NCI-H2196 (cell line): ENCODE data around the gene ARMC9.
A peak's percentile ranks its signal among the peaks of the same experiment; 100 is the strongest.
"Not testable (repeated sequence)": the region's sequence is repeated elsewhere in the genome, so short reads cannot be mapped to it uniquely, and the experiment has no call there.

Experiments used
- DNase-seq: peaks from one replicate; lab custom pipeline; 2025; ENCODE audit not compliant: unreplicated experiment; lab: John Stamatoyannopoulos, UW

The ARMC9 gene

GRCh38 chr2:231198291-231199173, at the start of gene ARMC9:
Gene ARMC9, plus strand, starts transcription at chr2:231198631. Its CDS starts 7,608 bp downstream, at chr2:231206239.
- peak; percentile 83 for DNase-seq

- DNase-seq, result no peak
Measured at GRCh38 chr2:231152800-231153557, 45.5 kb upstream of the ARMC9 start.

DNA sequence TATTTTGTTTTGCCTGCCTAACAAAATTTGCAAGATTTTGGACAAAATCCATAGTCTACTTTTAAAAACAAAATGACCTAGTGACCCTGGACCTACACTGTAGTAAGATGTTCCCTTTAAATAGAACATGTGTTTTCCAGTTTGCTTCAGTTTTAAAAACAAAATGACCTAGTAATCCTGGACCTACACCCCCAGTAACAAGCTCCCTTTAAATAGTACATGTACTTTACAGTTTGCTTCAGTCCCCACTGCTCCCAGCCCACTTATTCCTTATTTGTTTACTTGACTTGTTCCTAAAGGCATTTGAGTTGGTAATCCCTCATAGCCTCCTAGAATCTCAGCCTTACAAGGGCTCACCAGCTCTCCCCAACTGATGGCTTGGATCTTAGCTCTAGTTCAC, 39.1 kb upstream of the ARMC9 start:
- DNase-seq, result no peak

- DNase-seq, result no peak
Measured at GRCh38 chr2:231160701-231161100, 37.7 kb upstream of the ARMC9 start.

DNA sequence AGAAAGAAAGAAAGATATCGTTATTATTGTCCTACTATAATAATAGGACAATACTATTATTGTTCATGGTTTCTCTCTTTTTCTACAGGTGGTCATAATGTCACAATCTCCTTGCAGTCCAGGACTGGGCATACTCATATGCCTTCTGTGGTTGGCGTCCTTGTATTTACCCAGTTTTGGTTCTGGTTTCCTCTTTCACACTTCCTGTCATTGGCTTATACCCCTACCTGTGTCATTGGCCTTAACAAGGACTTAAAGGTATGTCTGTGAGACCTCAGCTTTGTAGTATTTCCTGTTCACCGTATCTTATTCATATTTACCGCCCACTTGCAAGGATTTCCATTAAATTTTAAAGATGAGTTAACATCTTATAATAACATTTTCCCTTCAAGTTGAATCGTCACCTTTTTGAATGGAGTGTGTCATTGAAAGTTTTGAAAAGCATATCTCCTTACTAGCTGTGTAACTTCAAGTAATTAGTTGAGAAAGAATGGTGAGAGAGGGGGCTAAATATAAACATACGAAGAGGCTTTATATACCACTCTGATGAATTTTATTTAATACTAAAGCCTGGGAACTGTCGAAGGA, 37.1 kb upstream of the ARMC9 start:
- DNase-seq, result no peak

DNA sequence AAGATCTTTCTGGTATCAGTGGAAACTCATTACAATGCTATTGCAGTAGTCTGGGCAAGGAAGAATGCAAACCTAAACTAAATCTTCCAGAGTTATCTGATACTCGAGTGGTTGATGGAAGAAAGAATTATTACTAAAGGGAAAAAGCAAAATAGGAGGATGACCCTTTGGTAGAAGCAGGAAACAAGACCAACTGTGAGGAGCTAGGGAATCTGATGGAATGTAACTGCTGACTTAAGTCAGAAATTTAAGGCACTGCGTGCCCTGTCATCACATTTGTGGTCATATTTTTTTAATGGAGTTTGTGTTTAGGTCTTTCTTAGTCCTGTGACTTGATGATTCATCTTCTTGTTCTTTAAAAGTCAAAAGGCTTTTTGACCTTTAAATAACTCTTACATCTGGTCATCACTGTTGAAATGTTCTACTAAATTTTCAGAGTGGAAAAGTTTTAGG, 36.5 kb upstream of the ARMC9 start:
- DNase-seq, result no peak

GRCh38 chr2:231163011-231163410, 35.4 kb upstream of the ARMC9 start:
- no peak for DNase-seq

GRCh38 chr2:231163414-231164095, 34.9 kb upstream of the ARMC9 start:
- DNase-seq, result no peak

GRCh38 chr2:231167745-231168459, 30.5 kb upstream of the ARMC9 start:
- DNase-seq, result no peak

- no peak for DNase-seq
Measured at GRCh38 chr2:231168460-231169139, 29.8 kb upstream of the ARMC9 start.

DNA sequence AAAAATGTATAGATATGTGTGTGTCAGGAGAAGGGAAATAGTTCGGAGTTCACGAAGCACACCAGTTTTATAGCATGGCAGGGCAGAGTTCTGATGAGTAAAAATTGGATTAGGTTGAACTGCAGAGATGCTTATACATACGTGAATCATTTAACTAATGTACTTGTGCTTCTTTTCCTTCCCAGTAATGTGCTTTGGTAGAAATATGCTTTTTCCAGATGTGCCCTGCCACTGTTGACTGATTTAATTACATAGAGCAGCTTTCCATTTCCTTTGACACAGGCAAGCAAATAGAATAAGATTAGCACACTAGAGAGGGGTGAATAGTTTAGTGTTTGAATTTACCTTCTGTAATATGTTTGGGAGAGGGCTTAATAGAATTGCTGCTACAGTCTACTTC, 28.9 kb upstream of the ARMC9 start:
- no peak for DNase-seq

- no peak for DNase-seq
Measured at GRCh38 chr2:231170055-231170454, 28.4 kb upstream of the ARMC9 start.

DNA sequence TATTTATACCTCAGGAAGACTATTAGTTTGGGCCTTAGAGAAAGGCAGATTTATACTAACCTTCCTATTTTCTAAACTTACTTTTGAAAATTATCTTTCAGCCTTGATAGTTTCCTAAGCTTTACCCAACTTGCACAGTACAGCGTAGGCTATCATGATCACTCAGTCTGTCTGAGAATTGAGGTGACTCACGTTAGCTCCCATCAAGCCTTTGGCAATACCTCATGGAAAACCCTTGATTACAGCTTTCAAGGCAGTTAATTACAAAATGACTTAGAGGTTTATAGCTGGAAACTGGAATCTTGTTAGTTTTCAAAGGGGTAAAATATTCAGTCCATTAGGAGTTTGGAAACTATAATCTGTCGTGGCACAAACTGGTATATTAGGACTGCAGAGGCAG, 26.4 kb upstream of the ARMC9 start:
- no peak for DNase-seq

GRCh38 chr2:231174211-231174651, 24.2 kb upstream of the ARMC9 start:
- DNase-seq, result no peak

- DNase-seq, result no peak
Measured at GRCh38 chr2:231176066-231176465, 22.4 kb upstream of the ARMC9 start.

GRCh38 chr2:231177156-231178025, 21.0 kb upstream of the ARMC9 start:
- DNase-seq, result no peak

GRCh38 chr2:231178805-231179204, 19.6 kb upstream of the ARMC9 start:
- DNase-seq, result not testable (repeated sequence)

DNA sequence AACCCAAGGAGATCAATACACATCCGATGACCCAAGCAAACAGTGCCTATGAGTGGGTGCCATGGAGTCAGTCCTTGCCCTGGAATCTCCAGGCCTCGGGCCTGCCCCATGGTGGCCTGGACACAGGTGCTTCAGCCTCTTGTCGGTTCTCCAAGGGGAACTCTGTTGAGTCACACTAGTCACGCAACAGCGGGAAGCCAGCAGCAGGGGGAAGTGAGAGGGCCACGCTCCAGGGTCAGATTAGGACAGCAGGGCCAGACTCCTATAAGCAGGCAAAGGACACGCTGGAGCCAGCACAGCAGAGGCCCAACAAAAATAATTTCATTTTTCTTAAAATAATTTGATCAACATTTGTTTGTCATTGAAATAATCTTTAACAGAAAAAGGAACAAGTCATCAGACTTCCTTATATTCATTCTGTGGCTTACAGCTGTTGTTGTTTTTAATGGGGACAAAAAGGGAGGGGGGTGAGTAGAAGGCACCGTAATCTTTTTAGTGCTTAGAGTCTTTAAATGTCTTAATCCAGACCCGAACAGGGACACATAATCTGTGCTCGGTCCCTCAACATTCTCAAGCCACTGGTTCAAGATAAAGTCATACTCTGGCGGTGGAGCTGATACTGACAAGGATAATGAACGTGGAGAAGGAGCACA, 16.4 kb upstream of the ARMC9 start:
- no peak for DNase-seq
